ENCODE results near the gene EMC8. TPM values are rescaled to one million over a fixed set of nuclear protein-coding genes. Genes with fewer than 3 reads are reported as not detected.

EMC8 gene
- total RNA-seq, 1 donor from 2014 or later = 45.9 TPM

DNA sequence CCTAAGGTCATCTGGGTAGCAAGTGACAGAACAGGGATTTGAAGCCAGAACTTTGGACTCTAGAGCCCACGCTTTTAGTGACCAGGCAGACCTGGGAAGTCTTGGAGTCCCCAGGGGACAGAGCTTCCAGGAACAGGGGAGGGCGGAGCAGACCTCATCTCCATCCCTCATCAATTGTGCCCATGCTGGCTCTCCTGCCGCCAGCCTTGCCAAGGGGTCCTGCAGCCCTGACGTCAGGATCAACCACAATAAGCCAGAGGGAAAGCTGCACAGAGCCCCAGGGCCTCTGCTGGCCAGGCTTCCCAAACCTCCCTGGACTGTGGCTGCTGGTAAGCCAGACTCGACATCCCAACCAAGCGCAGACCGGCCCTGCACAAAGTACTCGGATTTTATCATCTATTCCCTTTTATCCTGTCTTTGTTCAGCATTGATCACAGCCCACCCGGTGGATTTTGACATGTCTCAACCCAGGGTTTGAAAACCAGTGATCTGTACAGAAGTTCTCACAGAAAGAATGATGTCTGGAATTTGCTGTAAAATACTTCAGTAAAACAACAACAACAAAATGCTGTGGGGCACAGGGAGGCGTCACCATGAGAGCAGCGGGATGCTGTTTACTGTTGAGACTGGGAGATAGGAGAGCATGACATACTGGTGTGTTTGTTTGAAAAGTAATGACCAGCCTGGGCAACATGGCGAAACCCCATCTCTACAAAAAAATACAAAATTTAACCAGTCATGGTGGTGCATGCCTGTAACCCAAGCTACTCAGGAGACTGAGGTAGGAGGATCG lies 60.2 kb downstream of the EMC8 start:
- DNase-seq (ENCODE audit: low read depth) = no peak
- TF ChIP-seq, protein P1, sequence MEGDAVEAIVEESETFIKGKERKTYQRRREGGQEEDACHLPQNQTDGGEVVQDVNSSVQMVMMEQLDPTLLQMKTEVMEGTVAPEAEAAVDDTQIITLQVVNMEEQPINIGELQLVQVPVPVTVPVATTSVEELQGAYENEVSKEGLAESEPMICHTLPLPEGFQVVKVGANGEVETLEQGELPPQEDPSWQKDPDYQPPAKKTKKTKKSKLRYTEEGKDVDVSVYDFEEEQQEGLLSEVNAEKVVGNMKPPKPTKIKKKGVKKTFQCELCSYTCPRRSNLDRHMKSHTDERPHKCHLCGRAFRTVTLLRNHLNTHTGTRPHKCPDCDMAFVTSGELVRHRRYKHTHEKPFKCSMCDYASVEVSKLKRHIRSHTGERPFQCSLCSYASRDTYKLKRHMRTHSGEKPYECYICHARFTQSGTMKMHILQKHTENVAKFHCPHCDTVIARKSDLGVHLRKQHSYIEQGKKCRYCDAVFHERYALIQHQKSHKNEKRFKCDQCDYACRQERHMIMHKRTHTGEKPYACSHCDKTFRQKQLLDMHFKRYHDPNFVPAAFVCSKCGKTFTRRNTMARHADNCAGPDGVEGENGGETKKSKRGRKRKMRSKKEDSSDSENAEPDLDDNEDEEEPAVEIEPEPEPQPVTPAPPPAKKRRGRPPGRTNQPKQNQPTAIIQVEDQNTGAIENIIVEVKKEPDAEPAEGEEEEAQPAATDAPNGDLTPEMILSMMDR (conservative IDR thresholded peaks at IDR 0.05; ENCODE audit: low read depth, low read length) = no peak

DNA sequence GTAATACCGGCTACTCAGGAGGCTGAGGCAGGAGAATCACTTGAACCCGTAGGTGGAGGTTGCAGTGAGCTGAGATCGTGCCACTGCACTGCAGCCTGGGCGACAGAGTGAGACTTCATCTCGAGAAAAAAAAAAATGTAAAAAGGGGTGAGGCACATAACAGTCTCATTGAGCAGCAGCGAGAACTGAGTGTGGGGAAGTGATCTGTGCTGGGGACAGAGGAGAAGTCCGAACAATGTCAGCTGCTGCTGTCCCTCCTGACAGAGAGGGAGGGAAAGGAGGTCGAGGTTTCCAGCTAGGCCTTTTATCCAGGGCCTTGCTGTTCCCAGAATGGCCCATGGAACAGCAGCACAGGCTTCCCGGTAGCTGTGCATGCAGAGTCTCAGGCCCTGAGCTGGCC lies 62.4 kb downstream of the EMC8 start:
- TF ChIP-seq, protein P1 (conservative IDR thresholded peaks at IDR 0.05; ENCODE audit: low read depth, low read length) = no peak
- DNase-seq (ENCODE audit: low read depth) = no peak

More for the DNA sequence above, 60.2 kb downstream of the EMC8 start:
- H3K4me3 ChIP-seq (ENCODE audit: low read depth, low read length) = no peak overlapping the region

DNA sequence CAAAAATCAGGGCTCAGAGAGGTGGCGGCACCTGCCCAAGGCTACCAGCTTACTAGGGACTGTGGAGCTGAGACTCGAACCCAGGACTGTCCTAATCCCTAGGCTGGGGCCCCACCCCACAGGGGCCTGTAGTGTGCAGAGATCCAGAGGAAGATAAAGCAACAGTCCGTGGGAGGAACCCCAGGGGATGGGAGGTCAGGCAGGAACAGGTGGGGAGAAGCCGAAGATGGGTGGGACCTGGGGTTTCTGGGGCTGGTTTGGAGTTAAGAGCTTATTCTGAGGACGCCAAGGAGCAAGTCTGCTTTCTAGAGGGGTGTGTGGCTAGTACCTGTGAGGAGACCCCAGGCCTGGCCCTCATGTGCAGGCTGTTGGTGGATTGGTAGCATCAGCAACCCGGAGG lies 63.4 kb downstream of the EMC8 start:
- TF ChIP-seq, protein P1 (conservative IDR thresholded peaks at IDR 0.05; ENCODE audit: low read depth, low read length) = no peak
- H3K4me3 ChIP-seq (ENCODE audit: low read depth, low read length) = no peak overlapping the region
- DNase-seq (ENCODE audit: low read depth) = no peak

More for the DNA sequence above, 62.4 kb downstream of the EMC8 start:
- H3K4me3 ChIP-seq (ENCODE audit: low read depth, low read length) = no peak overlapping the region

DNA sequence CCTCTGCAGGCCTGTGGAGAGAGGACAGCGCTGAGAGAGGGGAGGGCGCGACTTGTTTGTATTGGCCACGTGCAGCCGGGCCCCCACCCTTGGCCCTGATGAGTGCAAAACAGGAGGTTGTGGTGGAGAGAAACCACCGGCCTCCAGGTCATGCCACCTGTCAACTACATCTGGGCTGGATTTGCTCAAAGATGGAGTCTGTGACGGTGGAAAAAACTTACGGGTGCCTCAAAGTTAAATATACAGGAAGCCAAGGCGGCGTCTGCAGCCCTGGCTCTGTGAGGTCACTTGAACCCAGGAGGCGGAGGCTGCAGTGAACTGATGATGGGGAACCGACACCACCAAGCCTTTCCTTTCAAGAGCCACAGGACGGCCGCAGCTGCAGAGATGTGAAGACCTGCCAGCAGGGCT lies 64.1 kb downstream of the EMC8 start:
- no peak overlapping the region for H3K4me3 ChIP-seq (ENCODE audit: low read depth, low read length)
- DNase-seq (ENCODE audit: low read depth) = no peak
- TF ChIP-seq, protein P1 (conservative IDR thresholded peaks at IDR 0.05; ENCODE audit: low read depth, low read length) = no peak

DNA sequence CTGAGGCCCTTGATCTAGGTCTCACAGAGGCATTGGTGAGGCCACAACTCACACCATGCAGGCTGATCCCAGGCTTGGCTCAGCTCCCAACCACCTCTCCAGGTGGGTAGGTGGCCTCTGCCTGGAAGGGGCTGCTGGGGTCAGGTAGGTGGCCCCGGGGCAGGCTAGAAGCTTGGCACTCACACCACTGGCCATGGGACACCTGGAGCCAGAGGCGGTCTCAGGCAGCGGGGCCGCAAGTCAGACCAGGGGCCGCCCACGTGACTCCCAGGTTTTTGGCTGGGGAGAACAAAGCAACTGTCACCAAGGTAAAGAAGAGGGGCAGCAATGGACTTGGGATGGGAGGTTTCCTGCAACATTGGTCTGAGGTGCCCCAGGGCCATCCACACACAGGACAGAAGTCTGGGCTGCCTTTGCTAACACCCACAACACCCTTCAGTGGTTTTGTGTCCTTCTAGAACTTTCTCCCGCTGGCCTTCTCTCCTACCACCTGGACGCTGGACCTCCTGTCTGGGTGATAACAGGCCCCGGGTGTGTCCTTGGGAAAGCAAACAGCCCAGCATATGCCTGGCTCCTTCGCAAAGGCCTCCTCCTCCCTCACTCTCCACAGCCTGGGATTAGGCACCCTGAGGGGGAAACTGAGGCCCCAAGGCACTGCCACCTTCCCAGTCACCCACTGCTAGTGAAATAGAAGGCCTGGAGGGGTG lies 64.9 kb downstream of the EMC8 start:
- H3K4me3 ChIP-seq (ENCODE audit: low read depth, low read length) = no peak overlapping the region
- TF ChIP-seq, protein P1 (conservative IDR thresholded peaks at IDR 0.05; ENCODE audit: low read depth, low read length) = no peak
- no peak for DNase-seq (ENCODE audit: low read depth)

DNA sequence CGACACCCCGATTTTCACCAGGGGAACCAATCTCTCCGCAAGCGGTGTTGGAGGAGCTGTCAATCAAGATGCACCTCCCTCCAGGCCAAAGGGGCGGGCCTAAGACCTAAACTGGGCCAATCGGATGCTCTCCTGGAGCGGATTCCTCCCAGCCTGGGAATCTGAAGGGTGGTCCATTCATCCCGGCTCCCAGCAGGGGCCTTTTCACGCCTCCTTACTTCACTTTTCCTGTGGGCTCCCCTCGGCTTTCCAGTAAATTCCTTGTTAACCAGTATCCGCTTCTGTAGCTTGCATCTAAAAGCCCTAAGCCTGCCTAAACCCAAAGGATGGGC lies 65.5 kb downstream of the EMC8 start:
- TF ChIP-seq, protein P1 (conservative IDR thresholded peaks at IDR 0.05; ENCODE audit: low read depth, low read length) = no peak
- DNase-seq (ENCODE audit: low read depth) = no peak
- H3K4me3 ChIP-seq (ENCODE audit: low read depth, low read length) = no peak overlapping the region

Data from epithelial cell of proximal tubule (primary cell).